Erythroblast (primary cell): ENCODE measurements around the gene ARID1B.
"Not testable (repeated sequence)": the region's sequence is repeated elsewhere in the genome, so short reads cannot be mapped to it uniquely, and the experiment has no call there.

ENCODE experiments used
- DNase-seq, 2 experiments: peaks; one replicate each; lab custom pipeline; 2025; lab: John Stamatoyannopoulos, UW
- GATA1 ChIP-seq: IDR thresholded peaks from 2 replicates; pipeline ENCODE4 v1.6.1; 2011; ENCODE audit warnings: low read depth, mild to moderate bottlenecking, control low read depth, low read length, moderate library complexity
- POLR2A ChIP-seq: IDR thresholded peaks from 2 replicates; pipeline ENCODE4 v1.6.1; 2011; ENCODE audit warnings: mild to moderate bottlenecking, low read length

The ARID1B gene

GRCh38 chr6:156976216-156977127 is 199.3 kb downstream of the ARID1B start:
- no peak for DNase-seq
- no peak for TF ChIP-seq GATA1

- TF ChIP-seq GATA1, result no peak
- DNase-seq, result no peak
Measured at GRCh38 chr6:156977527-156978291, 200.5 kb downstream of the ARID1B start.

GRCh38 chr6:156978948-156979347 is 201.8 kb downstream of the ARID1B start:
- DNase-seq, result no peak
- TF ChIP-seq GATA1, result no peak
- no peak for TF ChIP-seq POLR2A

GRCh38 chr6:156980515-156980914 is 203.3 kb downstream of the ARID1B start:
- no peak for DNase-seq
- TF ChIP-seq POLR2A, result no peak
- TF ChIP-seq GATA1, result no peak

GRCh38 chr6:156980948-156981347 is 203.8 kb downstream of the ARID1B start:
- no peak for DNase-seq
- TF ChIP-seq POLR2A (no peak), GATA1 (no peak)

- DNase-seq, result no peak
- TF ChIP-seq POLR2A (no peak), GATA1 (no peak)
Measured at GRCh38 chr6:156982168-156982567, 205.0 kb downstream of the ARID1B start.

GRCh38 chr6:156982864-156983263 is 205.7 kb downstream of the ARID1B start:
- DNase-seq, result not testable (repeated sequence)

GRCh38 chr6:156984178-156984738 is 207.1 kb downstream of the ARID1B start:
- TF ChIP-seq POLR2A, result no peak

GRCh38 chr6:156985309-156985708 is 208.1 kb downstream of the ARID1B start:
- DNase-seq, result no peak
- TF ChIP-seq GATA1 (no peak), POLR2A (no peak)

More at GRCh38 chr6:156984178-156984738, 207.1 kb downstream of the ARID1B start:
- DNase-seq, result peak in 1 of 2 experiments; percentile 27

- TF ChIP-seq GATA1, result no peak
- TF ChIP-seq POLR2A, result no peak
- DNase-seq, result peak; percentile 12 to 29
Measured at GRCh38 chr6:156988276-156989158, 211.3 kb downstream of the ARID1B start.

GRCh38 chr6:156989159-156989806 is 212.1 kb downstream of the ARID1B start:
- TF ChIP-seq POLR2A, result no peak
- DNase-seq, result no peak

- DNase-seq, result peak; percentile 29 to 55
- TF ChIP-seq GATA1, result no peak
Measured at GRCh38 chr6:156992020-156992804, 215.0 kb downstream of the ARID1B start.

- TF ChIP-seq POLR2A (no peak), GATA1 (no peak)
- no peak for DNase-seq
Measured at GRCh38 chr6:156993713-156994112, 216.5 kb downstream of the ARID1B start.
